ENCODE data around the gene TRPV3.
A peak's percentile ranks its signal among the peaks of the same experiment; 100 is the strongest.

The TRPV3 gene

GRCh38 chr17:3594976-3595375 lies 37.4 kb upstream of the TRPV3 start (continued):
- TF ChIP-seq PRDM4 (tag by site-specific recombination; IDR thresholded peaks at IDR 0.05) (no peak), ZNF473 (tag by site-specific recombination; IDR thresholded peaks at IDR 0.05) (no peak), ZNF48 (tag by site-specific recombination; IDR thresholded peaks at IDR 0.05) (no peak)

- Histone ChIP-seq H3K9me3 (ENCODE audit: control insufficient read depth, insufficient read depth, low read depth, low read length) (no peaks in the 10 kb centered on the region), H3K4me3 (ENCODE audit: low read depth, low read length) (no peak overlapping the region), H3K27ac (ENCODE audit: extremely low read depth, low read depth, low read length) (no peak overlapping the region), H3K36me3 (ENCODE audit: control insufficient read depth in 2 of 2, insufficient read depth in 1 of 2, low read length in 2 of 2) (peaks cover 3 to 41% of the 10 kb centered on the region in 2 experiments; a peak in 2 of 3 replicates), H3K4me1 (ENCODE audit: control insufficient read depth, insufficient read depth, low read length) (no peaks in the 10 kb centered on the region)
- TF ChIP-seq ZNF335 (tag by site-specific recombination; conservative IDR thresholded peaks at IDR 0.05) = 0 out of 2 replicates have a peak, but pooled peaks have one; percentile 39
- TF ChIP-seq ZNF792 (tag by site-specific recombination; IDR thresholded peaks at IDR 0.05) = no peak
- no peak for TF ChIP-seq ZNF621 (tag by site-specific recombination; IDR thresholded peaks at IDR 0.05)
- TF ChIP-seq ZIC2 (tag by site-specific recombination; IDR thresholded peaks at IDR 0.05) = peak; percentile 54
- no peak for TF ChIP-seq ZXDB (tag by site-specific recombination; IDR thresholded peaks at IDR 0.05)
- TF ChIP-seq ZNF664 (tag by site-specific recombination; IDR thresholded peaks at IDR 0.05) = no peak
- TF ChIP-seq GLIS2 (tag by site-specific recombination; IDR thresholded peaks at IDR 0.05) = peak; percentile 28; the same call in 1 of the 2 replicates
- peak; percentile 38; the same call in 1 of the 2 replicates for TF ChIP-seq ZFP69B (tag by site-specific recombination; IDR thresholded peaks at IDR 0.05)
- TF ChIP-seq ZNF354C (tag by site-specific recombination; IDR thresholded peaks at IDR 0.05; ENCODE audit: borderline replicate concordance, low read depth) = no peak
- TF ChIP-seq GLIS1 (tag by site-specific recombination; IDR thresholded peaks at IDR 0.05) = peak; percentile 51; the same call in 1 of the 2 replicates
- peak; percentile 68 for TF ChIP-seq ZBTB17 (tag by site-specific recombination; IDR thresholded peaks at IDR 0.05)
- peak; percentile 72; the same call in 1 of the 2 replicates for TF ChIP-seq SCRT1 (tag by site-specific recombination; IDR thresholded peaks at IDR 0.05; ENCODE audit: borderline replicate concordance)
- no peak for TF ChIP-seq SP7 (tag by site-specific recombination; IDR thresholded peaks at IDR 0.05)
- TF ChIP-seq ZBTB6 (tag by site-specific recombination; IDR thresholded peaks at IDR 0.05) = no peak
- no peak for TF ChIP-seq ZNF157 (tag by site-specific recombination; IDR thresholded peaks at IDR 0.05)
- peak; percentile 94 for TF ChIP-seq SCRT2 (tag by site-specific recombination; IDR thresholded peaks at IDR 0.05)
- POLR2A ChIA-PET = interaction anchor here (0.6 to 0.7 kb wide), 3 partner anchors 21 to 1254 kb away, joined by 4 to 8 read pairs (median 7); no protein-coding TSS in a partner anchor
- CTCF ChIA-PET = interaction anchor here (0.7 to 1.2 kb wide), 2 partner anchors 546 to 582 kb away, joined by 3 read pairs; no protein-coding TSS in a partner anchor
Measured at GRCh38 chr17:3594051-3594800, 36.6 kb upstream of the TRPV3 start.

GRCh38 chr17:3593384-3593783 lies 35.8 kb upstream of the TRPV3 start:
- TF ChIP-seq REST (tag by site-specific recombination; IDR thresholded peaks at IDR 0.05) (no peak), PRDM10 (tag by site-specific recombination; IDR thresholded peaks at IDR 0.05) (peak; percentile 94)
- Histone ChIP-seq H3K4me1 (ENCODE audit: control insufficient read depth, insufficient read depth, low read length) (no peaks in the 10 kb centered on the region), H3K4me3 (ENCODE audit: low read depth, low read length) (no peak overlapping the region), H3K9me3 (ENCODE audit: control insufficient read depth, insufficient read depth, low read depth, low read length) (no peaks in the 10 kb centered on the region), H3K36me3 (ENCODE audit: control insufficient read depth in 2 of 2, insufficient read depth in 1 of 2, low read length in 2 of 2) (peaks cover 4 to 48% of the 10 kb centered on the region in 2 experiments; a peak in 2 of 3 replicates), H3K27ac (ENCODE audit: extremely low read depth, low read depth, low read length) (no peak overlapping the region)
- CTCF ChIA-PET = no interaction called here
- POLR2A ChIA-PET = interaction anchor here (0.6 to 0.7 kb wide), 5 partner anchors 17 to 1253 kb away, joined by 3 to 8 read pairs (median 4); partner anchors contain the start of gene CTNS

Data from HEK293 (cell line).